HT1080 (cell line): Measurements from ENCODE around the gene CREB3L2. TPM values are rescaled to one million over a fixed set of nuclear protein-coding genes. Genes with fewer than 3 reads are reported as not detected.
A peak's percentile ranks its signal among the peaks of the same experiment; 100 is the strongest.
"Not testable (repeated sequence)": the region's sequence is repeated elsewhere in the genome, so short reads cannot be mapped to it uniquely, and the experiment has no call there.

Experiments used
- DNase-seq: peaks from one replicate; pipeline ENCODE4 v3.0.0-alpha.2; 2015; ENCODE audit warnings: low read depth
- polyA plus RNA-seq, 2 experiments: library from polyadenylated mRNA; depleted of rRNA; stranded (reverse); fragments of >200 nt; gene quantifications; 2 replicates each; pipeline ENCODE4 v1.2.3, GENCODE V29; 2015
- total RNA-seq: library from RNA; depleted of rRNA; stranded (reverse); fragments of >200 nt; shearing (Covaris generic); gene quantifications from 2 replicates; pipeline ENCODE4 v1.2.3, GENCODE V29; 2014; rRNA removed

The CREB3L2 gene
- total RNA-seq: 12.2 and 18.8 TPM in 2 replicates
- polyA plus RNA-seq (2015; cell fraction: cytosol; rRNA removed): 45.2 and 63.3 TPM in 2 replicates
- polyA plus RNA-seq (2015; cell fraction: nucleus; rRNA removed): 81.6 and 92.2 TPM in 2 replicates

DNA sequence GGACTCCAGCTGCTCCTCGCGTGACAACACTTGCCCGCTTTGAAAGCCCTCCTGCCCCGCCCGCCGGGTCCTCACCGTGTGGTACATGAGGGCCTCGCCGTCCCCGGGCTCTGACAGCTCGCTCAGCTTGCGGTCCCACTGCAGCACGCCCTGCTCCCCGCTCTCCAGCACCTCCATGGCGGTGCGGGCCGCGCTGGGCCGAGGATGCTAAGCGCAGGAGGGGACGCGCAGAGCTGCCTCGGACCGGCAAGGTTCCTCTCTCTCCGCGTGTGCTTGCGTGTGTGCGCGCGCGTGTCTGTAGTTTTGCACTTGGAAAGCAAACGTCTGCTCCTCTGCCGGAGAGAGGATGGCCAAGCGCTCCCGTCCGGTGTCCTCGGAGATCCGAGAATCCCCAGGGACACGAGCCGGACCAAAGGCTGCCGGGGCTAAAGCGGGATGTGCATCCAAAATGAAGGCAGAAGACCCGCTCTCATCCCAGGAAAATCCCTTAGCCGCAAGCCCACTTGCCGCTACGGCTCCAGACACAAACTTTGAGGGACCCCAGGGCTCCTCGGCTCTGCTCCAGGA is at the start of gene CREB3L2:
Gene CREB3L2 (minus strand): TSS at position 558 of the 567 bp plus-strand sequence. CDS start 381 bp downstream, at position 177.
- peak; percentile 50 for DNase-seq

DNA sequence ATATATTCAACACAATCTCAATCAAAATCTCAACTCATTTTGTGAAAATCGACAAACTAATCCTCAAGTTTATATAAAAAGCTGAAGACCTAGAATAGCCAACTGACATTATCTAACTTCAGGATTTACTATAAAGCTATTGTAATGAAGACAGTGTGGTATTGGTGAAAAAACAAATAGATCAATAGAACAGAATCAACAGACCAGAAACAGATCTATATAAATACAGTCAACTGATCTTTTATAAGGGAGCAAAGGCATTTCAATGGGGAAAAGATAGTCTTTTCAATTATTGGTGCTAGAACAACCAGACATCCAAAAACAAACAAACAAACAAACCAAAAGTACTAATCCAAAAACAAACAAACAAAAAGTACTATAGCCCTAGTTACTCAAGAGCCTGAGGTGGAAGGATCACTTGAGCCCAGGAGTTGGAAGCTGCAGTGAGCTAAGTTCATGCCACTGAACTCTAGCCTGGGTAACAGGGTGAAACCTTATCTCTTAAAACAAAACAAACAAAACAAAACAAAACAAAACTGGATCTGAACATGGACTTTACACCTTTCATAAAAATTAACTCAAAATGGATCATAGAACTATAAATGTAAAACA is 47.7 kb upstream of the CREB3L2 start:
- DNase-seq: no peak

DNA sequence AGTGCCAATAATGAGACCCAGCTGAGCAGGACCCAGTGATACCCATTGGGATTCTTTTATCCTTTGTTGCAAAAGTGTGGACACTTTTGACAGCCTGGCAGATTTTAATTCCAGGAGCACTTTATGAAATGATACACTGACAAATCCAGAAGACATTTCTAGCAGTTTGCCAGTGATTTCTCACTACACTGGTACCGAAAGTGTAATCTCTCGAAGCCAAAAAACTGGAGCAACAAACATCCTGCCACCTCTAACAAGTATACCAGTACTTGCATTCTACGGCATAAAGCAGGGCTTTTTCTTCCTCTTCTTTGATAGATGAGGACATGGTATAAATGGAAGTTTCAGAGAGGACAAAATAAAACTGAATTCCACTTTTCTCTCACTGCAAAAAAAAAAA is 46.0 kb upstream of the CREB3L2 start:
- no peak for DNase-seq

DNA sequence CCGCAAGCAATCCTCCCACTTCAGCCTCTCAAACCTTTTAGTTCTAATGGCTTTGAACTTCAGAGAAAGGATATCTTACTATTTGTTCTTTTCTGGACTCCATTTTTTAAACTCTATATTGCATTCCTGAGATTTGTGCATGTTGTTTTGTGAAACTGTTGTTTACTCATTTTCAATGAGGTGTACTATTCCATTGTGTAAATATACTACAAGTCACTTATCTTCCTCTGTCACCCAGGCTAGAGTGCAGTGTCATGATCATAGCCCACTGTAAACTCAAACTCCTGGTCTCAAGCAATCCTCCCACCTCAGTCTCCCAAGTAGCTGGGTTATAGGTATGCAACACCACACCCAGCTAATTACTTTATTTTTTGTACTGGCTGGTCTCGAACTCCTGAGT is 43.0 kb upstream of the CREB3L2 start:
- DNase-seq: no peak

- not testable (repeated sequence) for DNase-seq
These were observed 38.2 kb upstream of the CREB3L2 start for GRCh38 chr7:138040063-138040462.

DNA sequence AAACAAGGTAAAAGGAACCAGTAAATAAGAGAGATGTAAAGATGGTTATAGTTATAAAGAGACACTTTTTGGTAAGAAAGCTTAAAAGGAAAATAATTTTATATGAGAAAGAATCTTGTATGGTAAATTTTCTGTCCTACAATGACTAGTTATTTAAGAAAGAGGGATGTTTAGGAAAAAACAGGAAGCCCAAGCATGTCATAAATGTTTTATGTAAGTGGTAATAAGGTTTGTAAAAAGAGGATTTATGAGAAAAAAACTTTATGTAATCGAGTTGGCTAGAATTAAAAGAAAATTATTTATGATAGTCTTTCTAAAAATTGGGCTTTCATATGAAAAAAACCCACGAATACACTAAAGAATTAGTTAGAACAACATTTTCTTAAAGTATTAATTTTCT is 34.2 kb upstream of the CREB3L2 start:
- DNase-seq: no peak

DNA sequence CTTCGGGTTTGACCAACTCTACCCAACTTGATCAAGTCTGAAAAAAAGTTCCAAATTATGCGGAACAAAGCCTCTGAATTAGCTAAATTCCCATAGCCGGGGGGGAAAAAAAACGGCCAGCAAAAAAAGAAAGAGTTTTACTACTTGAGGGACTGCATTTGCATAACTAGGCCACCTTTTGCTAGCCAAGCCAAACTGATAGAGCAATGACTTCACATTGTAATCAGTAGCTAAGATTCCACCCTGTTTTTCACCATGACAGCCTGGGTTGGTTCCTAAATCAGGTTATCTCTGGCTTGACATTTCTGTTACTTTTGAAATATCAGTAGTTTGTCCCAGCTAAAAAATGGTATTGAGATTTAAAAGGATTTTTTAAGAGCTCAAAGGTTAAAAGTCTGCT is 31.4 kb upstream of the CREB3L2 start:
- no peak for DNase-seq

- no peak for DNase-seq
These were observed 30.9 kb upstream of the CREB3L2 start for GRCh38 chr7:138032770-138033169.

DNA sequence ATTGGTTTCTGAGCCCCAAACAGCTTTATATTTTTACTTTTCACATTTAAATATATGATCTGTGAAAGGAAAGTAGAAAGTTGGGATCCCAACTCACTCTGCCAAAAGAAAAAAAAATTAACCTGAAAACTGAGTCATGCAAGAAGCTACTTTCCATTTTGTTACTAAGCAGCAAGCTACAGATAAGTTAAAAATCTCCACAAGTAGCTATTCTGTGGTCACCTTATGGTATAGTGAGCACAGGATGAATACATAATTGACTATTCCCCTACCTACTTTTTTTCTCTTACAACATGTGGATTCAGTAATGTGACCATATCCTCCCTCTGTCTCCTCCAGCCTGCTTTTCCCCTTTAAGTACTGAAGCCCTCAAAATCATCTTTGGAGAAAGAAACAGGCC is 30.3 kb upstream of the CREB3L2 start:
- peak; percentile 13 for DNase-seq

DNA sequence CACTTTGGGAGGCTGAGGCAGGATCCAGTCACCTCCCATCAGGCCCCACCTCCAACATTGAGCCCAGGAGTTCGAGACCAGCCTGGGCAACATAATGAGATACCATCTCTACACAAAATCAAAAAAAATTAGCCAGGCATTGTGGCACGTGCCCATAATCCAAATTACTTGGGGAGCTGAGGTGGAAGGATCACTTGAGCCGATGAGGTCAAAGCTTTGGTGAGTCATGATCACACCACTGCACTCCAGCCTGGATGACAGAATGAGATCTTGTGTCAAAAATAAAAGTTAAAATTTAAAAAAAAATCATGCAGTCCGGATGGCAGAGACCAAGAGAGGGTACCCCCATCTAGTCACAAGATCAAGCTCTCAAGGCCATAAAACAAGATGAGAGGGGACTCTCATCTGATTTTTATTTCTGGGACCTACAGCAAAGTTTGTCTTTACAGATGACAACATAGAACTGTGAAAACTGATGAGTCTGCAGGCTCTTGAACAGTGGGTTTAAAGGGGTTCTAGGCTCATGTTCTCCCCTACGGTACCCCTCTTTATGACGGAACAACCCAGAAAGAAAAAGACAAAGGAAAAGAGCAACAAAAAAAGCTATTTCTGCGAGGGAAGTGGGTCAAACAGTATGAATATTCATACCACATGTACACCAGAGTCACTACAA is 28.9 kb upstream of the CREB3L2 start:
- DNase-seq: peak; percentile 56

DNA sequence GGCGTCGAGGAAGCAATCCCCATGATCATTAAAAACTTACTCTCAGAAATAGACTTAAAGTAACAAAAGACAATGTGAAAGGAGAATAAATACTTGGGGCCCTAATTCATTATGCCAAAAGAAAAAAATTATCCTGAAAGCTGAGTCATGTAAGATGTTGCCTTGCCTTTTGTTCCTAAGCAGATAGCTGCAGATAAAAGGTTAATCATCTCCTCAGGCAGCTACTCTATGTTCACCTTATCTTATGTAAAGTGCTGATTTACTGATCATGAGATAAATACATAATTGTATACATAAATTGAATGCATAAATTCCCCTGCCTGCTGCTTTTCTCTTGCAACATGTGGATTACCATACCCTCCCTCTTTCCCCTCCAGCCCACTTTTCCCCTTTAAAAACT is 28.1 kb upstream of the CREB3L2 start:
- no peak for DNase-seq

DNA sequence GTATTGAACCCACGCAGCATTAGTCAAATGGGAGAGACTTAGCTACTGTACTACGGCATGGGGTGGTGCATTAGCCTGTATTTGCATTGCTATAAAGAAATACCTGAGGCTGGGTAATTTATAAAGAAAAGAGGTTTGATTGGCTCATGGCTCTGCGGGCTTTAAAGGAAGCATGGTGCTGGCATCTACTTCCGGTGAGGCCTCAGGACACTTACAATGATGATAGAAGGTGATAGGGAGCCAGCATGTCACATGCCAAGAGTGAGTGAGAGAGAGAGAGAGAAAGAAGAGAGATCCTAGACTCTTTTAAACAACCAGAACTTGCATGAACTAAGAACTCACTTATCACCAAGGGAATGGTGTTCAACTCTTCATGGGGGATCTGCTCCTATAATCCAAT is 27.2 kb upstream of the CREB3L2 start:
- no peak for DNase-seq

- DNase-seq: no peak
These were observed 25.2 kb upstream of the CREB3L2 start for GRCh38 chr7:138027100-138027499.

- DNase-seq: no peak
These were observed 23.6 kb upstream of the CREB3L2 start for GRCh38 chr7:138025215-138026186.

DNA sequence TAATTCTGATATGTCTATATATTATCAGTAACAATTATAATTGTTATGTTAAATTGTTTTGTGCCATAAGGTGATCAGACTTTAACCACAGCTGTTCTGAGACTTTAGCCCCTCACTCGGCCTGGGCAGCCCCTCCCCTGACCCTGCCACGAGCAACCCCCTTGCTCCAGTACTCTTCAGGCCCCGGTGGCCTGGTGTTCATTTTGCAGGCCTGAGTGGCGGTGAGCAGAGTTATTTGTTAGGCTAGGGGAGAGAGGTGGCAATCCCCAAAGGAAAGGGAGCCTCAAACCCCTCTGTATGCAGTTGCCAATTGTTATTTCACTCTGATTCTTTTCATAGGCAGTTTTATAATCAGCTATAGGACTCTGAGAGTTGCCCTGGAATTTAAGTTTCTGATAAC is 22.9 kb upstream of the CREB3L2 start:
- no peak for DNase-seq

- no peak for DNase-seq
These were observed 22.4 kb upstream of the CREB3L2 start for GRCh38 chr7:138024343-138024691.

- DNase-seq: no peak
These were observed 21.9 kb upstream of the CREB3L2 start for GRCh38 chr7:138023618-138024342.

DNA sequence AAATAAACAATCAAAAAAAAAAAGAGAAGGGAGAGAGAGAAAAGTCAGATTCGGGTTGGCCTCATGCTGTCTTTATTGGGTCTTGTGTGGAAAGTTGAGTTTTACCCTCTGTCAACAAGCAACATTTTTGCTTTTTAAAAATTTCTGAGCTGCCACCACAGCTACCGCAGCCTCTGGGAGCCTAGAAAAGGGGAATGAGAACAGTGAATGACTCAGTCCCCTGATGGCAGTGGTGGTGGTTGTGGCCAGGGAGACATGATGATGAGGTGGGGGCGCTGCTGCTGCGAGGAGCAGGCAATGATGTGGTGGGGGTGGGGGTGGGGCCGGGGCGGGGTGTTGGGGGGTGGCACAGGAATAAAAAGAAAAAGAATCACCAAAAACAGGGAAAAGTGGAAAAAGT is 20.0 kb upstream of the CREB3L2 start:
- peak; percentile 50 for DNase-seq

DNA sequence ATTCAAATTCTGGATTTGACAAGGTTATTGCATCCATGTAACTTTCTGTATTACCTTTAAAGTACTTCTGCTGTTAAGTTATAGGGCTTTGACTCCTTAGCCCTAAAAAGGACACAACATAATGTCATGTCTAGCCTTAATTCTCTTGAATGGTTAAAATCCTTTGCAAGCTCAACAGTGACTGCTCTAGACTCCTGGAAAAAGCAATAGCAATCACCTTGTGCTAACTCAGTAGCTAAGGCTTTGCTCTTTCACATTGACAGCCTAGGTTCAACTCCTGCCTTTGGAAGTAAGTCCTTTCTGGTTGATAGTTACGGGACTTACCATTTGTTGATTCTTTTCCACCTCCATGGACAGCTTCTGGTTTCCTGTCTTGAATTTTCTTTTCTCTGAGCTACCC is 16.1 kb upstream of the CREB3L2 start:
- no peak for DNase-seq

DNA sequence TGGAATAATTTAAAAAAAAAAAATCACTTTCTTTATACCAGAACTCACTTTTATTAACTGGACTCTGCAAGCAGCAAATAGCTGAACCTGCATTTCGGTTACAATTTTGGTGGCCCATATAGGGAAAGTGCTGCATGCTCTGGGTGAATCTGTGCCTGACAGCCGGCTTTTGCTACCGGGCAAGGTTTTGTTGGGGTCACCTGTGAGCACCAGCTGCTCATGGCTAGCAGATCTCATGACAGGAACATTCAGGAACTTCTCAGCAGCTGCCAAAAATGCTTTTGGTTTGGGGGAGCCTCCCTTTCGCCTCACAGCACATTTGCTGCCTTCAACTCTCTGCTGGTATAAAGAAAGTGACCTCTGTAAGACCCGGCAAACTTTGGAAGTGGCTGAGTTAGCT is 13.2 kb upstream of the CREB3L2 start:
- no peak for DNase-seq

- DNase-seq: no peak
These were observed 12.8 kb upstream of the CREB3L2 start for GRCh38 chr7:138014686-138015085.
